Measurements from ENCODE around the gene TBC1D10B. TPM values are rescaled to one million over a fixed set of nuclear protein-coding genes. Genes with fewer than 3 reads are reported as not detected.

Gene TBC1D10B
- total and polyA plus RNA-seq, 9 of the 15 experiments (the other 6 are each of a cell fraction or from before 2014, with no cell fraction given): 2.2 to 55.4 (median 17.5) TPM

- TF ChIP-seq E2F8 (IDR thresholded peaks at IDR 0.05; ENCODE audit: low read depth, partially characterized antibody) (no peak), EWSR1 (IDR thresholded peaks at IDR 0.05; ENCODE audit: borderline replicate concordance, low read depth, partially characterized antibody) (no peak), RAD51 (IDR thresholded peaks at IDR 0.05; ENCODE audit: borderline replicate concordance, low read depth) (no peak), TCF7L2 (IDR thresholded peaks at IDR 0.05; ENCODE audit: low read depth, low read length) (no peak), RHOXF2B (CRISPR knock-in tag; conservative IDR thresholded peaks at IDR 0.05) (no peak), ZKSCAN1 (IDR thresholded peaks at IDR 0.05; ENCODE audit: low read depth, low read length) (no peak), ZNF75A (CRISPR knock-in tag; IDR thresholded peaks at IDR 0.05) (no peak), GABPB1 (CRISPR knock-in tag; IDR thresholded peaks at IDR 0.05) (no peak), ESRRB (CRISPR knock-in tag; IDR thresholded peaks at IDR 0.05; ENCODE audit: borderline replicate concordance) (no peak), ZFPM2 (CRISPR knock-in tag; IDR thresholded peaks at IDR 0.05) (no peak), STAG1 (CRISPR knock-in tag; IDR thresholded peaks at IDR 0.05; ENCODE audit: borderline replicate concordance) (no peak), CTCFL (IDR thresholded peaks at IDR 0.05; ENCODE audit: borderline replicate concordance, insufficient read depth, low read depth, low read length, poor library complexity, severe bottlenecking) (peak; percentile 51), NEUROD1 (IDR thresholded peaks at IDR 0.05; ENCODE audit: borderline replicate concordance, low read depth, low read length, partially characterized antibody) (no peak), NELFE (IDR thresholded peaks at IDR 0.05; ENCODE audit: insufficient read depth, insufficient read length) (no peak), IRF2 (CRISPR knock-in tag; IDR thresholded peaks at IDR 0.05) (no peak), ZNF696 (CRISPR knock-in tag; conservative IDR thresholded peaks at IDR 0.05) (no peak), ARID4B (CRISPR knock-in tag; IDR thresholded peaks at IDR 0.05) (no peak; the same call in 1 of the 2 replicates), ZNF277 (CRISPR knock-in tag; IDR thresholded peaks at IDR 0.05; ENCODE audit: borderline replicate concordance) (no peak)
These were observed 297 bp downstream of the TBC1D10B start (continued) for GRCh38 chr16:30369938-30370455.

Data from K562 (cell line).